NOMO-1 treated with dmso at 0.1 percent for 144 hours (cell line): ENCODE results near the gene HERC5.
"Not testable (repeated sequence)": the region's sequence is repeated elsewhere in the genome, so short reads cannot be mapped to it uniquely, and the experiment has no call there.

Experiments used
- DNase-seq: peaks from one replicate; lab custom pipeline; 2025; ENCODE audit not compliant: unreplicated experiment; lab: John Stamatoyannopoulos, UW

Gene HERC5

GRCh38 chr4:88517825-88518224, 60.9 kb downstream of the HERC5 start:
- no peak for DNase-seq

- no peak for DNase-seq
Measured at GRCh38 chr4:88518911-88519310, 62.0 kb downstream of the HERC5 start.

DNA sequence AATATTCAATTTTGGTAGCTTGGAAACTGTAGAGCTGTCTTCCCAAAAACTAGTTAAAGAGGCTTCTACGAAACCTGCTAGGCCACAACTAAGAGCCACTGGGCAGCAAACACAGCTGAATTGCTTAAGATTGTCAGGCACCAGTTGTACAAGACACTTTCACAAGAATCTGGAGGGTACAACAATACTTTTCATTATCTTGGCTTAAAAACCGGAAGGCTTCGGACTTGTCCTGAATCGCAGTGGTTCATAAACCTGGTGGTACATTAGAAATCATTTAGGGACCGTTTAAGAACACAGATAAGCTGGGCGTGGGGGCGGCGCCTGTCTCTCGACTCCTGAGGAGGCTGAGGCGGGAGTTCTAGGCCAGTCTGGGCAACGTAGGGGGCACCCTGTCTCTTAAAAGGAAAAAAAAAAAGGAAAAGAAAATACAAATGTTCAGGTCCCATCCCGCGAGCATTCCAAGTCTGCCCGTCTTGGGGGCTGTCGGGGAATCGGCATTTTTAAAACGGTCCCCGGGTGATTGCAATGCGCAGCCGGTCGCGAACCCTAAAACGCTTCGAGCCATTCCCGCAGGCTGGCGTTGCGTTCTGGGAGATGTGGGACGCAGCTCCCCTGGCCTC, 65.9 kb downstream of the HERC5 start:
- DNase-seq: peak; percentile 26

DNA sequence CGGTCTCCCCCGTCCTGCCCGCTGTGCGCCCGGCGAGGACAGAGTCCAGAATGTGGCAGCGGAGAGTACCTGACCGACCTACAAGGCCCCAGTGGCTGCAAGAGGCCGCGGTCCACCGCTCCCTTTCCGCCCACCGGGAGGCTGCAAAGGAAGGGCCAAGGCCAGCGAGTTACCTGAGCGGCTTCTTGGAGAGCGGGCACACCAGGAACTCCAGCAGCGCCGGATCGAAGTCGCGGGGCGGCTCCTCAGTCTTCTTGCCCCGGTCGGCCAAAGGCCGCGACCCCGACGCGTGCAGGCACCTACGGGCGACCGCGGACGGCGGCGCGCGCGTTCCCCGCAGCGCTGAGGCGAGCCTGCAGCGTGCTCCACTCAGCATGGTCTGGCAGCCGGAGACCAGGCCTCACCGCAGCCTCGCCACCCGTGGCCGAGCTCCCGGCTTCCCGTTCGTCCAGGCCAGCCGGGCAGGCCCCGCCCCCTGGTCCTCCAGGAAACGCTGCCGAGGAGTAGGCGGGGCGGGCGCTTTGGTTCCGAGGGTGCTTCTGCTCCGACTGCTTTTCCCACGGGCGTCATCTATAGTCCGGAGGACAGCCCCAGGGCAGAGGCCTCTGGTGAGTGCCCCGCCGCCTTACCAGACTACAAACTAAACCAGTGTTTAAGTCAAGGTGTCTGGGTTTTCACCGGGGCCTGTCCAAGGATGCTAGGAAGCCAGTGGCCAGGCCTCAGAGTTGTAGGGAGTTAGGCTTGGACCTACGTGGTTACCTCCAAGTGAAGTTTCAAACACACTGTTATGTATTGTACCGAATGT, 66.6 kb downstream of the HERC5 start, which contains the start of gene PYURF:
Gene PYURF, minus strand, starts transcription at position 452 of the 805 bp plus-strand sequence. Its CDS starts 76 bp downstream, at position 376.
- DNase-seq: peak; percentile 90

GRCh38 chr4:88524171-88524570, 67.3 kb downstream of the HERC5 start:
- DNase-seq: peak; percentile 11

- DNase-seq: no peak
Measured at GRCh38 chr4:88526221-88526815, 69.4 kb downstream of the HERC5 start.

- DNase-seq: no peak
Measured at GRCh38 chr4:88527787-88528186, 70.9 kb downstream of the HERC5 start.

DNA sequence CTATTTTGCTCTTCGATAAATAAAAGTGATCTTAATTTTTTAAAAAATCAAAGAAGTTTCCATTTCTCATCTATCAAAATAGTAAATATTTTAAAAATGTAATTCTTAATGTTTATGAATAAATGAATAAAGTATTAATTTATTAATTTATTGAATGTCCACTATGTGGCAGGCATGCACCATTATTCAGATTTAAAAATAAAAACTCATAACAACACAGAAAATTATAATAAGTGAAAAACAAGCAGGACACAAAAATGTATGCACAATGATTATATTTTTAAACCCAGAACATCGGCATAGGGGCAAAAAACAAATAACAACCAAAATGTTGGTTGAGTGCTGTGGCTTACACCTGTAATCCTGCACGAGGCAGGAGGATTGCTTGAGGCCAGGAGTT, 71.9 kb downstream of the HERC5 start:
- no peak for DNase-seq

- DNase-seq: no peak
Measured at GRCh38 chr4:88531549-88531948, 74.6 kb downstream of the HERC5 start.

- DNase-seq: no peak
Measured at GRCh38 chr4:88533088-88533790, 76.3 kb downstream of the HERC5 start.

DNA sequence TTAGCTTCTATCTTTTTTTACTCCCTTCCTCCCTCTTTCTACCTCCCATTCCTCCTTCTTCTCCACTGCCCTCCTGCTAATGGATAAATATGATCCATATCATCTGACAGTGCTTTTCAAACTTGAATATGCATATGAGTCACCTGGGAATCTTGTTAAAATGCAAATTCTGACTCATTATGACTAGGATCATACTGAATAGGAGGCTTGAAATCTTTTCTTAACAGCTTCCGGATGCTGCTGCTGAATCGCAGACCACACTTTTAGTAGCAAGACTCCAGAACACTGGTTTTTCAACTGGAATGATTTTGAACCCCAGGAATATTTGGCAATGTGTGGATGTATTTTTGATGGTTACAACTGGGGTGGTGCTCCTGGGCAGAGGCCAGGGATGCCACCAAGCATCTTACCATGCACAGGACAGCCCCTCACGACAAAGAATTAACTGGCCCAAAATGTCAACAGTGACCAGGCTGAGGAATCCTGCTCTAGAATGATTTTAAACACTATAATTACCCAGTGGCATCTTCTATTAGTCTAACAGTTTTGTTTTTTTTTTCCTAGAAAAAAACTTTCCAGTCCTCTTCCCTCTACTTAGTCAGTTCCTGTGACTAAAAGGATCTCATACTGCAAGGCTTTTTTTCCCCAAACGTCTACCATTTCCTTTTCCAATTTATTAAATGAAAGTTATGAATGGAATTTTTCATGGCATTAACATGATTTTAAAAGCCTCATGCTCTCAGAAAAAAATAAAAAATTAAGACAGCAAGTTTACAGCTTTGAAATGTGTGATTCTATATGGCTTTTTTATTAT, 77.2 kb downstream of the HERC5 start:
- no peak for DNase-seq

- no peak for DNase-seq
Measured at GRCh38 chr4:88535090-88535755, 78.3 kb downstream of the HERC5 start.

DNA sequence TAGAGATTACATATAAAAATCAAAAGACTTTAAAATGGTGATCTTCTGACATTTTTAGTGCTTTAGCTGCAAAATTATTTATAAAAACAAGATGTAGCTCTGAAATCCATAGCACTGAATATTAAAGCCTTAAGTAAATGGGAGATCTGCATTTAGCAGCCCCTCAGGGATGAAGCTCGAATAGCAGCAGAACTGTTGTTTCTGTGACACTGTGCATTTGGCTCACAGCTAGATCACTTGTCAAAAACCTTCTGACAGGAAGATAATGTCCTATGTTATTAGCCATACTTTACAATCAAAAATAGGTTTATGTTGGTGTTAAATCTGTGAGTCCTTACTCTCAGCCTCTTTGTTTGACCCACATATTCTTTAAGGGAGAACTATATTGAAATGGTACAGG, 80.8 kb downstream of the HERC5 start:
- no peak for DNase-seq

DNA sequence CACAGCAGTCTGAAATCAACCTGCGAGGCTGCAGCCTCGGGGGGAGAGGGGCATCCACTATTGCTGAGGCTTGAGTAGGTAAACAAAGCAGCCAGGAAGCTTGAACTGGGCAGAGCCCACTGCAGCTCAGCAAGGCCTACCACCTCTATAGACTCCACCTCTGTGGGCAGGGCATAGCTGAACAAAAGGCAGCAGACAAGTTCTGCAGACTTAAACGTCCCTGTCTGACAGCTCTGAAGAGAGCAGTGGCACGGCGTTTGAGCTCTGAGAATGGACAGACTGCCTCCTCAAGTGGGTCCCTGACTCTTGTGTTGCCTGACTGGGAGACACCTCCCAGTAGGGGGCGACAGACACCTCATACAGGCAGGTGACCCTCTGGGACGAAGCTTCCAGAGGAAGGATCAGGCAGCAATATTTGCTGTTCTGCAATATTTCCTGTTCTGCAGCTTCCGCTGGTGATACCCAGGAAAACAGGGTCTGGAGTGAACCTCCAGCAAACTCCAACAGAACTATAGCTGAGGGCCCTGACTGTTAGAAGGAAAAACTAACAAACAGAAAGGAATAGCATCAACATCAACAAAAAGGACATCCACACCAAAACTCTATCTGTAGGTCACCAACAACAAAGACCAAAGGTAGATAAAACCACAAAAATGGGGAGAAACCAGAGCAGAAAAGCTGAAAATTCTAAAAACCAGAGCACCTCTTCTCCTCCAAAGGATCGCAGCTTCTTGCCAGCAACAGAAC, 82.6 kb downstream of the HERC5 start:
- DNase-seq: not testable (repeated sequence)

DNA sequence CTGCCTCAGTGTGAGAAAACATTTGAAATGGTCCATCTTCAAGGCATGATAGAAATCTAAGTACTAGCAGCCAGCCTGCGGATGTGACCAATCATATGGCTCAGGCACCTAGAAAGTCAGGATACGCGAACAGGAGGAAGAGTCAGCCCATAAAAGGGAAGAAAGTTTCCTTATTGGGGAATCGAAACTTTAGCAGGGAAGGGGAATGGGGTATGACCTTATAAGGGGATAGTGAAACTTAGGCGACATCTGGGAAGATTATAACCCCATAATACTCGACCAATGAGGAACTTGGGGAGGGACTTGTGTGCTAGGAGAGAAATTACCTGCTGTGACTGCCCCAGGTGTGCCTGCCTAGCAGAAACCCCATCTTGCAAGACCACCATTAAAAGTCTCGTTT, 92.9 kb downstream of the HERC5 start:
- no peak for DNase-seq
